ENCODE measurements around the gene ITFG1.

The ITFG1 gene

GRCh38 chr16:47213761-47214440, 247.0 kb downstream of the ITFG1 start:
- H3K27ac ChIP-seq (ENCODE audit: extremely low read depth, low read depth, low read length), result no peak overlapping the region
- H3K36me3 ChIP-seq (ENCODE audit: control insufficient read depth in 2 of 2, insufficient read depth in 1 of 2, low read length in 2 of 2), result no peaks in the 10 kb centered on the region; a peak in 1 of 3 replicates
- ChIA-PET POLR2A (no interaction called here), CTCF (interaction anchor here (0.6 kb wide), 1 partner anchor 792 kb away, joined by 3 read pairs; no protein-coding TSS in a partner anchor)
- TF ChIP-seq ZNF16 (tag by site-specific recombination; IDR thresholded peaks at IDR 0.05; ENCODE audit: low read depth) (no peak), GLI2 (tag by site-specific recombination; IDR thresholded peaks at IDR 0.05; ENCODE audit: borderline replicate concordance, low read depth) (no peak), ZNF423 (tag by site-specific recombination; IDR thresholded peaks at IDR 0.05) (no peak), KLF1 (tag by site-specific recombination; IDR thresholded peaks at IDR 0.05) (no peak), ZNF148 (tag by site-specific recombination; IDR thresholded peaks at IDR 0.05; ENCODE audit: borderline replicate concordance) (no peak), ZNF184 (tag by site-specific recombination; IDR thresholded peaks at IDR 0.05) (no peak), ZSCAN4 (tag by site-specific recombination; IDR thresholded peaks at IDR 0.05) (no peak), BCL11A (tag by site-specific recombination; IDR thresholded peaks at IDR 0.05; ENCODE audit: low read depth) (no peak), ZNF747 (tag by site-specific recombination; IDR thresholded peaks at IDR 0.05) (no peak), YY2 (tag by site-specific recombination; IDR thresholded peaks at IDR 0.05) (no peak)
- H3K4me1 ChIP-seq (ENCODE audit: control insufficient read depth, insufficient read depth, low read length), result no peaks in the 10 kb centered on the region
- H3K4me3 ChIP-seq (ENCODE audit: low read depth, low read length), result no peak overlapping the region
- H3K9me3 ChIP-seq (ENCODE audit: control insufficient read depth, insufficient read depth, low read depth, low read length), result no peaks in the 10 kb centered on the region

GRCh38 chr16:47211218-47211617, 249.6 kb downstream of the ITFG1 start:
- CTCF ChIA-PET, result no interaction called here
- POLR2A ChIA-PET, result no interaction called here
- Histone ChIP-seq H3K4me1 (ENCODE audit: control insufficient read depth, insufficient read depth, low read length) (no peaks in the 10 kb centered on the region), H3K27ac (ENCODE audit: extremely low read depth, low read depth, low read length) (no peak overlapping the region), H3K9me3 (ENCODE audit: control insufficient read depth, insufficient read depth, low read depth, low read length) (no peaks in the 10 kb centered on the region), H3K36me3 (ENCODE audit: control insufficient read depth in 2 of 2, insufficient read depth in 1 of 2, low read length in 2 of 2) (no peaks in the 10 kb centered on the region), H3K4me3 (ENCODE audit: low read depth, low read length) (no peak overlapping the region)
- TF ChIP-seq ZNF366 (tag by site-specific recombination; conservative IDR thresholded peaks at IDR 0.05) (no peak), ZNF350 (tag by site-specific recombination; IDR thresholded peaks at IDR 0.05) (no peak), KLF1 (tag by site-specific recombination; IDR thresholded peaks at IDR 0.05) (no peak)

- Histone ChIP-seq H3K36me3 (ENCODE audit: control insufficient read depth in 2 of 2, insufficient read depth in 1 of 2, low read length in 2 of 2) (no peaks in the 10 kb centered on the region), H3K4me1 (ENCODE audit: control insufficient read depth, insufficient read depth, low read length) (no peaks in the 10 kb centered on the region), H3K27ac (ENCODE audit: extremely low read depth, low read depth, low read length) (no peak overlapping the region), H3K9me3 (ENCODE audit: control insufficient read depth, insufficient read depth, low read depth, low read length) (no peaks in the 10 kb centered on the region), H3K4me3 (ENCODE audit: low read depth, low read length) (no peak overlapping the region)
- ChIA-PET CTCF (interaction anchor here (0.7 to 0.8 kb wide), 2 partner anchors 851 to 960 kb away, joined by 3 to 6 read pairs; no protein-coding TSS in a partner anchor), POLR2A (no interaction called here)
- no peak for TF ChIP-seq ZNF202 (tag by site-specific recombination; IDR thresholded peaks at IDR 0.05; ENCODE audit: borderline replicate concordance)
- TF ChIP-seq ZFHX2 (tag by site-specific recombination; conservative IDR thresholded peaks at IDR 0.05), result no peak
- no peak for TF ChIP-seq PRDM10 (tag by site-specific recombination; IDR thresholded peaks at IDR 0.05)
- no peak for TF ChIP-seq ZNF670 (tag by site-specific recombination; IDR thresholded peaks at IDR 0.05; ENCODE audit: low read depth)
- TF ChIP-seq SP3 (tag by site-specific recombination; IDR thresholded peaks at IDR 0.05), result no peak
- no peak for TF ChIP-seq ZNF596 (tag by site-specific recombination; IDR thresholded peaks at IDR 0.05)
- TF ChIP-seq ZNF354C (tag by site-specific recombination; IDR thresholded peaks at IDR 0.05; ENCODE audit: borderline replicate concordance, low read depth), result no peak
These were observed 255.9 kb downstream of the ITFG1 start for GRCh38 chr16:47204736-47205504.

Data from HEK293 (cell line).